SK-N-SH treated with all-trans-retinoic acid at 6 μM for 48 hours (cell line): ENCODE data around the gene CDKN1A.

Experiments used
- ATAC-seq: fragments of 200-7000 bp; cut with Tn5 transposase; 3 replicates; pipeline ENCODE4 v1.9.1; 2020; ENCODE audit warnings: mild to moderate bottlenecking, moderate library complexity
- ARNTL ChIP-seq: fragments of 450-650 bp; formaldehyde crosslinking; IDR thresholded peaks from 2 replicates; pipeline ENCODE4 v1.5.0; 2020; ENCODE audit warnings: low read depth, mild to moderate bottlenecking, moderate library complexity, borderline replicate concordance
- BACH2 ChIP-seq: fragments of 250-450 bp; sonication (Bioruptor Pico); IDR thresholded peaks from 2 replicates; pipeline ENCODE4 v1.9.0; 2021; ENCODE audit warnings: mild to moderate bottlenecking, borderline replicate concordance
- CREB5 ChIP-seq: fragments of 250-450 bp; sonication (Bioruptor Pico); IDR thresholded peaks from 2 replicates; pipeline ENCODE4 v1.5.1; 2020; ENCODE audit warnings: low read depth, mild to moderate bottlenecking, moderate library complexity
- CSDC2 ChIP-seq: fragments of 250-450 bp; sonication (Bioruptor Pico); IDR thresholded peaks from 2 replicates; pipeline ENCODE4 v1.5.0; 2020; ENCODE audit warnings: mild to moderate bottlenecking, moderate library complexity
- ESRRG ChIP-seq: fragments of 250-450 bp; sonication (Bioruptor Pico); IDR thresholded peaks from 2 replicates; pipeline ENCODE4 v1.6.1; 2021; ENCODE audit warnings: mild to moderate bottlenecking
- GLIS3 ChIP-seq: fragments of 250-450 bp; sonication (Bioruptor Pico); IDR thresholded peaks from 2 replicates; pipeline ENCODE4 v1.5.0; 2020; ENCODE audit warnings: mild to moderate bottlenecking, moderate library complexity
- ISL1 ChIP-seq: fragments of 250-450 bp; sonication (Bioruptor Pico); IDR thresholded peaks from 2 replicates; pipeline ENCODE4 v2.1.2; 2022; ENCODE audit warnings: mild to moderate bottlenecking, moderate library complexity
- OSR1 ChIP-seq: fragments of 250-450 bp; sonication (Bioruptor Pico); IDR thresholded peaks from 2 replicates; pipeline ENCODE4 v1.8.0; 2022; ENCODE audit warnings: moderate library complexity, mild to moderate bottlenecking, inconsistent platforms
- PATZ1 ChIP-seq: fragments of 250-450 bp; sonication (Bioruptor Pico); IDR thresholded peaks from 2 replicates; pipeline ENCODE4 v1.8.0; 2020; ENCODE audit warnings: mild to moderate bottlenecking, moderate library complexity, borderline replicate concordance
- POU6F1 ChIP-seq: fragments of 250-450 bp; sonication (Bioruptor Pico); IDR thresholded peaks from 2 replicates; pipeline ENCODE4 v1.8.0; 2021; ENCODE audit warnings: low read depth, mild to moderate bottlenecking, moderate library complexity, borderline replicate concordance
- PPARA ChIP-seq: fragments of 250-450 bp; sonication (Bioruptor Pico); IDR thresholded peaks from 2 replicates; pipeline ENCODE4 v1.5.0; 2020; ENCODE audit warnings: mild to moderate bottlenecking, borderline replicate concordance
- RARB ChIP-seq: fragments of 250-450 bp; sonication (Bioruptor Pico); IDR thresholded peaks from 2 replicates; pipeline ENCODE4 v1.8.0; 2021; ENCODE audit warnings: mild to moderate bottlenecking, moderate library complexity
- SNAI2 ChIP-seq: fragments of 250-450 bp; sonication (Bioruptor Pico); IDR thresholded peaks from 2 replicates; pipeline ENCODE4 v1.5.0; 2020; ENCODE audit warnings: mild to moderate bottlenecking, moderate library complexity
- TOX ChIP-seq: fragments of 250-450 bp; sonication (Bioruptor Pico); IDR thresholded peaks from 2 replicates; pipeline ENCODE4 v1.8.0; 2021; ENCODE audit warnings: mild to moderate bottlenecking, moderate library complexity, borderline replicate concordance
- TSHZ2 ChIP-seq: fragments of 250-450 bp; sonication (Bioruptor Pico); IDR thresholded peaks from 2 replicates; pipeline ENCODE4 v1.5.0; 2020; ENCODE audit warnings: mild to moderate bottlenecking, moderate library complexity
- ZC3H10 ChIP-seq: fragments of 250-450 bp; sonication (Bioruptor Pico); IDR thresholded peaks from 2 replicates; pipeline ENCODE4 v1.5.1; 2021; ENCODE audit warnings: mild to moderate bottlenecking, moderate library complexity
- ZFP3 ChIP-seq: fragments of 250-450 bp; sonication (Bioruptor Pico); IDR thresholded peaks from 2 replicates; pipeline ENCODE4 v1.5.0; 2020; ENCODE audit warnings: mild to moderate bottlenecking, moderate library complexity
- ZFP30 ChIP-seq: fragments of 450-650 bp; formaldehyde crosslinking; IDR thresholded peaks from 2 replicates; pipeline ENCODE4 v1.5.0; 2022; ENCODE audit warnings: mild to moderate bottlenecking, moderate library complexity
- ZNF565 ChIP-seq: fragments of 450-650 bp; formaldehyde crosslinking; conservative IDR thresholded peaks from 2 replicates; pipeline ENCODE4 v1.5.0; 2020; ENCODE audit warnings: low read depth, mild to moderate bottlenecking, moderate library complexity
- ZNF70 ChIP-seq: fragments of 450-650 bp; formaldehyde crosslinking; IDR thresholded peaks from 2 replicates; pipeline ENCODE4 v1.5.0; 2020; ENCODE audit warnings: mild to moderate bottlenecking, moderate library complexity

CDKN1A gene

GRCh38 chr6:36719126-36719525 lies 40.6 kb downstream of the CDKN1A start:
- TF ChIP-seq TSHZ2 (CRISPR knock-in tag) (no peak), ZFP3 (CRISPR knock-in tag) (no peak), ISL1 (CRISPR knock-in tag) (no peak), RARB (no peak), POU6F1 (CRISPR knock-in tag) (no peak), CREB5 (CRISPR knock-in tag) (no peak), CSDC2 (CRISPR knock-in tag) (no peak), GLIS3 (no peak), OSR1 (CRISPR knock-in tag) (no peak), ZNF565 (CRISPR knock-in tag) (no peak), ZFP30 (no peak), ARNTL (CRISPR knock-in tag) (no peak), PPARA (CRISPR knock-in tag) (no peak), ZC3H10 (CRISPR knock-in tag) (no peak), BACH2 (CRISPR knock-in tag) (no peak)
- no peak for ATAC-seq

GRCh38 chr6:36720251-36721141 lies 42.0 kb downstream of the CDKN1A start:
- ATAC-seq, result no peak
- TF ChIP-seq ARNTL (CRISPR knock-in tag), result no peak
- no peak for TF ChIP-seq SNAI2 (CRISPR knock-in tag)
- TF ChIP-seq RARB, result no peak
- TF ChIP-seq PPARA (CRISPR knock-in tag), result no peak
- TF ChIP-seq PATZ1 (CRISPR knock-in tag), result no peak
- no peak for TF ChIP-seq OSR1 (CRISPR knock-in tag)
- no peak for TF ChIP-seq CREB5 (CRISPR knock-in tag)
- no peak for TF ChIP-seq ISL1 (CRISPR knock-in tag)
- TF ChIP-seq ZFP3 (CRISPR knock-in tag), result no peak
- TF ChIP-seq GLIS3, result no peak
- TF ChIP-seq ZC3H10 (CRISPR knock-in tag), result no peak
- TF ChIP-seq TOX (CRISPR knock-in tag), result no peak
- no peak for TF ChIP-seq ZNF70 (CRISPR knock-in tag)
- TF ChIP-seq ESRRG (CRISPR knock-in tag), result no peak
